Measurements from ENCODE around the gene LILRB1. TPM values are rescaled to one million over a fixed set of nuclear protein-coding genes. Genes with fewer than 3 reads are reported as not detected.
"Not testable (repeated sequence)": the region's sequence is repeated elsewhere in the genome, so short reads cannot be mapped to it uniquely, and the experiment has no call there.

The LILRB1 gene
- total and polyA plus RNA-seq, 9 of the 15 experiments (the other 6 are each of a cell fraction or from before 2014, with no cell fraction given) = not detected

DNA sequence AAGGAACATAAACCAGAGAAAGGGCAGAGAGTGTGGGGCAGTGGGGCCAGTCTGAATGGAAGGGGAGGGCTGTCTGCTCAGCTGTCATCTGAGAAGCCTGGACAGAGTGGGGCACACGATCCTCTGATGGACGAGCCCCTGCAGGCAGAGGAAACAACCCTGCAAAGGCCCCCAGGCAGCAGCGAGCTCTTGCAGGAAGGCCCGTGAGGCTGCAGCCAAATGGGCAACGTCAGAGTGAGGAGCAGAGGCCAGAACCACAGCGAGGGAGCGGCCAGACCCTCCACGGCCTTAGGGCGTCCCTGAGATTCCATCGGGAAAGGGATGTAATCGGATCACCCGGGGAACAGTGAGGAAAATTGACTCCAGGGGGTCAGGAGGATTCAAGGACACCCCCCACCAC is 5.8 kb downstream of the LILRB1 start:
- DNase-seq (ENCODE audit: extremely low read depth in 1 of 4, low spot score in 3 of 4); in situ Hi-C loops (cut with MboI); FAIRE-seq; H3K4me3 ChIP-seq; H3K9me1 ChIP-seq (ENCODE audit: control insufficient read depth, insufficient read depth, low read length); ATAC-seq; CTCF ChIA-PET (ENCODE audit: low intra/inter-chr PET ratio); H3K27ac ChIP-seq (ENCODE audit: extremely low read depth, low read depth, low read length); POLR2A ChIA-PET; intact Hi-C loops (cut with micrococcal nuclease); H3K9me3 ChIP-seq (replicated peaks; ENCODE audit: control insufficient read depth, insufficient read depth, low read depth, low read length); H2AFZ ChIP-seq (ENCODE audit: low read depth, low read length); H3K9ac ChIP-seq (ENCODE audit: insufficient read depth in 1 of 2, low read depth in 2 of 2, low read length in 2 of 2); H3K4me2 ChIP-seq (ENCODE audit: insufficient read depth, low read length); H3K4me1 ChIP-seq (replicated peaks in 1 of 2; ENCODE audit: control insufficient read depth in 2 of 2, insufficient read depth in 2 of 2, low read length in 2 of 2); H3K36me3 ChIP-seq (ENCODE audit: control insufficient read depth, insufficient read depth, low read length); BruUV-seq (replicated peaks); H4K20me1 ChIP-seq (replicated peaks; ENCODE audit: control insufficient read depth, insufficient read depth, low read length); H3K79me2 ChIP-seq (ENCODE audit: control insufficient read depth, insufficient read depth, low read length): not testable (repeated sequence)
- under 1% methylated on average over 10 of the region's 12 CpGs for WGBS (ENCODE audit: insufficient coverage, low coverage, missing lambda C conversion rate)
- H3K27me3 ChIP-seq (ENCODE audit: control insufficient read depth in 2 of 2, insufficient read depth in 2 of 2, low read length in 2 of 2) = peaks cover 14 to 31% of the 10 kb centered on the region in 2 experiments; a peak in 4 of 5 replicates

DNA sequence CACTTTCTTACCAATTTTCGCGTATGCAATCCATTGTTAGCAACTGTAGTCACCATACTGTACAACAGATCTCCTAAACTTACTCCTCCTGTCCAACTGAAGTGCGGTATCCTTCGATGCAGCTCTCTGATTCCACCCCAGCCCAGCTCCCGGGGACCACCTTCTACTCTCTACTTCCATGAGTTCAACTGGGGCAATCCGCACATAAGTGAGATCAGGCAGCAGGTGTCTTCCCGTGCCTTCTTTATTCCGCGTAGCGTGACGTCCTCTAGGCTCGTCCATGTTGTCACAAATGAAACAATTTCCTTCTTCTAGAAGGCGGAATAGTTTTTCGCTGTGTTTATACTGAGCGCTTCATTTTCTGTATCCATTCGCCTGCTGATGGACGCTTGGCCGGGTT is 8.4 kb downstream of the LILRB1 start:
- FAIRE-seq (no peak), ATAC-seq (no peak), DNase-seq (ENCODE audit: extremely low read depth in 1 of 4, low spot score in 3 of 4) (no peak)
- no peaks in the 10 kb centered on the region for H3K4me1 ChIP-seq (replicated peaks in 1 of 2; ENCODE audit: control insufficient read depth in 2 of 2, insufficient read depth in 2 of 2, low read length in 2 of 2)
- no peak overlapping the region for H3K27ac ChIP-seq (ENCODE audit: extremely low read depth, low read depth, low read length)
- POLR2A ChIA-PET = interaction anchor here (1.2 kb wide), 1 partner anchor 11 kb away, joined by 3 read pairs; no protein-coding TSS in a partner anchor
- intact Hi-C loops (cut with micrococcal nuclease) = no loop called here
- no peaks in the 10 kb centered on the region for H3K9me1 ChIP-seq (ENCODE audit: control insufficient read depth, insufficient read depth, low read length)
- in situ Hi-C loops (cut with MboI) = no loop called here
- H2AFZ ChIP-seq (ENCODE audit: low read depth, low read length) = no peak overlapping the region
- H3K9me3 ChIP-seq (replicated peaks; ENCODE audit: control insufficient read depth, insufficient read depth, low read depth, low read length) = no peaks in the 10 kb centered on the region
- no peaks in the 10 kb centered on the region for H4K20me1 ChIP-seq (replicated peaks; ENCODE audit: control insufficient read depth, insufficient read depth, low read length)
- no TSS peak for BruUV-seq (replicated peaks)
- H3K27me3 ChIP-seq (ENCODE audit: control insufficient read depth in 2 of 2, insufficient read depth in 2 of 2, low read length in 2 of 2) = peaks cover 13 to 15% of the 10 kb centered on the region in 2 experiments; a peak in 4 of 5 replicates
- no peaks in the 10 kb centered on the region for H3K36me3 ChIP-seq (ENCODE audit: control insufficient read depth, insufficient read depth, low read length)
- H3K79me2 ChIP-seq (ENCODE audit: control insufficient read depth, insufficient read depth, low read length) = no peaks in the 10 kb centered on the region
- H3K4me2 ChIP-seq (ENCODE audit: insufficient read depth, low read length) = no peak overlapping the region
- H3K4me3 ChIP-seq = no peak overlapping the region
- H3K9ac ChIP-seq (ENCODE audit: insufficient read depth in 1 of 2, low read depth in 2 of 2, low read length in 2 of 2) = no peak overlapping the region
- 8% methylated on average over 18 of the region's 18 CpGs for WGBS (ENCODE audit: insufficient coverage, low coverage, missing lambda C conversion rate)
- CTCF ChIA-PET (ENCODE audit: low intra/inter-chr PET ratio) = no interaction called here
- TF ChIP-seq BCOR (IDR thresholded peaks at IDR 0.05) = no peak
- TF ChIP-seq TBP (optimal IDR thresholded peaks at IDR 0.05; ENCODE audit: low read depth, low read length) = peak; percentile 18
- TF ChIP-seq FOXJ3 (CRISPR knock-in tag; IDR thresholded peaks at IDR 0.05) = no peak
- no peak for TF ChIP-seq NCOA6 (IDR thresholded peaks at IDR 0.05)
- TF ChIP-seq, protein P1, sequence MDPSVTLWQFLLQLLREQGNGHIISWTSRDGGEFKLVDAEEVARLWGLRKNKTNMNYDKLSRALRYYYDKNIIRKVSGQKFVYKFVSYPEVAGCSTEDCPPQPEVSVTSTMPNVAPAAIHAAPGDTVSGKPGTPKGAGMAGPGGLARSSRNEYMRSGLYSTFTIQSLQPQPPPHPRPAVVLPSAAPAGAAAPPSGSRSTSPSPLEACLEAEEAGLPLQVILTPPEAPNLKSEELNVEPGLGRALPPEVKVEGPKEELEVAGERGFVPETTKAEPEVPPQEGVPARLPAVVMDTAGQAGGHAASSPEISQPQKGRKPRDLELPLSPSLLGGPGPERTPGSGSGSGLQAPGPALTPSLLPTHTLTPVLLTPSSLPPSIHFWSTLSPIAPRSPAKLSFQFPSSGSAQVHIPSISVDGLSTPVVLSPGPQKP (CRISPR knock-in tag; IDR thresholded peaks at IDR 0.05) = no peak
- no peak for TF ChIP-seq ZNF780A (CRISPR knock-in tag; IDR thresholded peaks at IDR 0.05)
- TF ChIP-seq, protein P2, sequence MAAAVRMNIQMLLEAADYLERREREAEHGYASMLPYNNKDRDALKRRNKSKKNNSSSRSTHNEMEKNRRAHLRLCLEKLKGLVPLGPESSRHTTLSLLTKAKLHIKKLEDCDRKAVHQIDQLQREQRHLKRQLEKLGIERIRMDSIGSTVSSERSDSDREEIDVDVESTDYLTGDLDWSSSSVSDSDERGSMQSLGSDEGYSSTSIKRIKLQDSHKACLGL (CRISPR knock-in tag; IDR thresholded peaks at IDR 0.05; ENCODE audit: borderline replicate concordance, poor library complexity, severe bottlenecking) = no peak
- no peak for TF ChIP-seq NR2F6 (CRISPR knock-in tag; IDR thresholded peaks at IDR 0.05)
- TF ChIP-seq TCF7 (IDR thresholded peaks at IDR 0.05; ENCODE audit: borderline replicate concordance) = no peak
- TF ChIP-seq MCM5 (IDR thresholded peaks at IDR 0.05; ENCODE audit: low read depth) = no peak
- TF ChIP-seq POLR2AphosphoS5 (IDR thresholded peaks at IDR 0.05; ENCODE audit: control insufficient read depth, insufficient read depth, low read depth, low read length) = peak; percentile 36; the same call in 1 of the 2 replicates
- TF ChIP-seq, protein P3, sequence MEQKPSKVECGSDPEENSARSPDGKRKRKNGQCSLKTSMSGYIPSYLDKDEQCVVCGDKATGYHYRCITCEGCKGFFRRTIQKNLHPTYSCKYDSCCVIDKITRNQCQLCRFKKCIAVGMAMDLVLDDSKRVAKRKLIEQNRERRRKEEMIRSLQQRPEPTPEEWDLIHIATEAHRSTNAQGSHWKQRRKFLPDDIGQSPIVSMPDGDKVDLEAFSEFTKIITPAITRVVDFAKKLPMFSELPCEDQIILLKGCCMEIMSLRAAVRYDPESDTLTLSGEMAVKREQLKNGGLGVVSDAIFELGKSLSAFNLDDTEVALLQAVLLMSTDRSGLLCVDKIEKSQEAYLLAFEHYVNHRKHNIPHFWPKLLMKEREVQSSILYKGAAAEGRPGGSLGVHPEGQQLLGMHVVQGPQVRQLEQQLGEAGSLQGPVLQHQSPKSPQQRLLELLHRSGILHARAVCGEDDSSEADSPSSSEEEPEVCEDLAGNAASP (IDR thresholded peaks at IDR 0.05) = no peak
- TF ChIP-seq, protein P4, sequence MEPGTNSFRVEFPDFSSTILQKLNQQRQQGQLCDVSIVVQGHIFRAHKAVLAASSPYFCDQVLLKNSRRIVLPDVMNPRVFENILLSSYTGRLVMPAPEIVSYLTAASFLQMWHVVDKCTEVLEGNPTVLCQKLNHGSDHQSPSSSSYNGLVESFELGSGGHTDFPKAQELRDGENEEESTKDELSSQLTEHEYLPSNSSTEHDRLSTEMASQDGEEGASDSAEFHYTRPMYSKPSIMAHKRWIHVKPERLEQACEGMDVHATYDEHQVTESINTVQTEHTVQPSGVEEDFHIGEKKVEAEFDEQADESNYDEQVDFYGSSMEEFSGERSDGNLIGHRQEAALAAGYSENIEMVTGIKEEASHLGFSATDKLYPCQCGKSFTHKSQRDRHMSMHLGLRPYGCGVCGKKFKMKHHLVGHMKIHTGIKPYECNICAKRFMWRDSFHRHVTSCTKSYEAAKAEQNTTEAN (CRISPR knock-in tag; IDR thresholded peaks at IDR 0.05) = no peak
